ENCODE data around the gene HSPB1.

DNA sequence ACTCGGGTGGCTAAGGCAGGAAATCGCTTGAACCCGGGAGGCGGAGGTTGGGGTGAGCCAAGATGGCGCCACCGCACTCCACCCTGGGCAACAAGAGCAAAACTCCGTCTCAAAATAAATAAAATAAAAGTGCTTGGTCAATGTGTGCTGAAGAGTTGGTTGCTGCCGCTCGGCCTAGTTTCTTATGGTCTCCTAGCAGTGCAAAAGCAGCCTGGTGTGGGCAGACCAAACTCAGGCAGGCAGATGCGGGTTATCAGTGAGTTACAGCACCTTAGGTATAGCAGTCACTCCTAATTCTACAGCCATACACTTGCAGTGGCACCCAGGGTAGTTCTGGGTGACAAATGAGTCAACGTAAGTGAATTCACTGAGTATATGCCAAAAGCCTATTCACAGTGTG lies 22.6 kb downstream of the HSPB1 start:
- TF ChIP-seq POLR2A (IDR thresholded peaks at IDR 0.05): no peak
- TF ChIP-seq CTCF (IDR thresholded peaks at IDR 0.05): no peak
- TF ChIP-seq POLR2AphosphoS5 (IDR thresholded peaks at IDR 0.05): no peak

All from breast epithelium (tissue), 3 donors.